GM12872 (cell line): ENCODE measurements around the gene MINDY1.

ENCODE experiments used
- CTCF ChIP-seq: IDR thresholded peaks from 3 replicates; pipeline ENCODE4 v1.5.1; 2011; ENCODE audit warnings: low read depth, mild to moderate bottlenecking, low read length, moderate library complexity; ENCODE audit not compliant: insufficient read depth

The MINDY1 gene

DNA sequence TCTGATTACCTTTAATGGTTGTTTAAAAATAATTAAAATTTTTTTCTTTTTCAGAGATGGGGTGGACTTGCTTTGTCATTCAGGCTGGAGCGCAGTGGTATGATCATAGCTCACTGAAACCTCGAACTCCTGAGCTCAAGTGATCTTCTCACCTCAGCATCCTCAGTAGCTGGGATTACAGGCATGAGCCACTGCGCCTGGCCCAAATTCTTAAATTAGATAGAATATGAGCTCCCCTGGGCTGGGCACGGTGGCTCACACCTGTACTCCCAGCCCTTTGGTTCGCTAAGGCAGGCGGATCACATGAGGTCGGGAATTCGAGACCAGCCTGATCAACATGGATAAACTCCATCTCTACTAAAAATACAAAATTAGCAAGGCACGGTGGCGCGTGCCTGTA, 49.0 kb downstream of the MINDY1 start:
- TF ChIP-seq CTCF, result no peak

DNA sequence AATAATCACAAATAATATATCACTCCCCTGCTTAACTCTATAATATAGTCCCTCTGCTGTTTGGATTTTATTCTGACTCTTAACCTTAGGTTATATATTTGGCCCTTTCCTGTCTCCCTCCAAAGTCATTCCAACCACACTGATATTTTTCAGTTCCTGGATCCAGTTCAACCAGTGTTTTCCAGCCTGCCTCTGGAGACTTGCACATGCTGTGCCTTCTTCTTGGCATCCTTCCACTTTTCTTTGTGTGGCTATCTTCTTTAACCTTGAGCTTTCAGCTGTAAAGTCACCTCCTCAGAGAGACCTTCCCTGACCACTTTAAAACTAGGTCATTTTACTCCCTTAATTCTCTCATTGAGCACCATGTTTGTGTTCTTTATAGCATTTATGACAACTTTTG, 51.4 kb downstream of the MINDY1 start:
- TF ChIP-seq CTCF, result no peak

- TF ChIP-seq CTCF, result no peak
Observed at GRCh38 chr1:150954708-150955107, 52.0 kb downstream of the MINDY1 start.
